Natural killer cell (primary cell): ENCODE results near the gene SHKBP1. TPM values are rescaled to one million over a fixed set of nuclear protein-coding genes. Genes with fewer than 3 reads are reported as not detected.

Experiments used
- ATAC-seq, 3 donors: fragments of 150-1000 bp in 2 of 3; fragments of 200-7000 bp in 1 of 3; cut with Tn5 transposase; 1 replicate in 1 of 3; 2 replicates in 2 of 3; pipeline ENCODE4 v1.10.0; 2021; ENCODE audit warnings: mild to moderate bottlenecking in 2 of 3, moderate library complexity in 2 of 3
- DNase-seq, 2 donors: peaks; one replicate each; pipeline versions ENCODE4 v3.0.0 to v3.0.0-alpha.2; 2013 to 2021; ENCODE audit warnings: mixed read lengths in 1 of 2
- H3K27ac ChIP-seq: one replicate; pipeline ENCODE4 v1.5.1; 2013; ENCODE audit warnings: mild to moderate bottlenecking, low read length
- H3K27me3 ChIP-seq: one replicate; pipeline ENCODE4 v1.6.1; 2013; ENCODE audit warnings: low read length; ENCODE audit not compliant: control insufficient read depth, insufficient read depth
- H3K36me3 ChIP-seq: one replicate; pipeline ENCODE4 v1.6.1; 2013; ENCODE audit warnings: low read length; ENCODE audit not compliant: control insufficient read depth, insufficient read depth
- H3K4me1 ChIP-seq: one replicate; pipeline ENCODE4 v1.6.1; 2013; ENCODE audit warnings: low read length; ENCODE audit not compliant: control insufficient read depth, insufficient read depth
- H3K4me3 ChIP-seq: one replicate; pipeline ENCODE4 v1.5.1; 2013; ENCODE audit warnings: low read length
- H3K9me3 ChIP-seq: one replicate; pipeline ENCODE4 v1.6.1; 2013; ENCODE audit warnings: low read length; ENCODE audit not compliant: control insufficient read depth, insufficient read depth
- H3K27ac Mint-ChIP-seq, 2 donors: one replicate each; pipeline ENCODE4 v1.8.0; 2022; ENCODE audit warnings: mild to moderate bottlenecking in 2 of 2, mixed read lengths in 2 of 2, moderate library complexity in 1 of 2
- H3K27me3 Mint-ChIP-seq, 2 donors: one replicate each; pipeline ENCODE4 v1.8.0; 2022; ENCODE audit warnings: low read depth in 2 of 2, mixed read lengths in 2 of 2
- H3K36me3 Mint-ChIP-seq: one replicate; pipeline ENCODE4 v1.8.0; 2022; ENCODE audit warnings: mixed read lengths
- H3K4me1 Mint-ChIP-seq, 2 donors: one replicate each; pipeline ENCODE4 v1.8.0; 2022; ENCODE audit warnings: mixed read lengths in 2 of 2
- H3K4me3 Mint-ChIP-seq: one replicate; pipeline ENCODE4 v1.8.0; 2022; ENCODE audit warnings: mild to moderate bottlenecking, moderate library complexity, mixed read lengths
- H3K9me3 Mint-ChIP-seq, 2 donors: one replicate each; pipeline ENCODE4 v1.8.0; 2022; ENCODE audit warnings: mixed read lengths in 2 of 2
- WGBS: methylation state at CpG from one replicate; pipeline ENCODE4 v1.1.7; 2013; ENCODE audit warnings: missing lambda C conversion rate; ENCODE audit not compliant: insufficient coverage; 5-methylcytosine and 5-hydroxymethylcytosine counted together
- intact Hi-C: fragments of 100-400 bp; cut with micrococcal nuclease; formaldehyde crosslinking; loops from one replicate; pipeline ENCODE4 v1.14.2; 2022
- total RNA-seq, 4 donors: library from RNA; stranded (reverse); fragments of 120-200 nt in 1 of 4; gene quantifications; one replicate each; pipeline versions ENCODE4 v1.2.3 to v1.2.4, GENCODE V29; 2013 to 2022
- TF ChIP-seq, protein P1 (sequence below): fragments of 200-600 bp; IDR thresholded peaks from one replicate; pipeline ENCODE4 v1.8.0; 2022; ENCODE audit warnings: antibody characterized with exemption

SHKBP1 gene
- total RNA-seq, 3 donors from 2014 or later (not counting 1 experiment from before 2014, with no cell fraction given): 209 to 224 (median 209) TPM

DNA sequence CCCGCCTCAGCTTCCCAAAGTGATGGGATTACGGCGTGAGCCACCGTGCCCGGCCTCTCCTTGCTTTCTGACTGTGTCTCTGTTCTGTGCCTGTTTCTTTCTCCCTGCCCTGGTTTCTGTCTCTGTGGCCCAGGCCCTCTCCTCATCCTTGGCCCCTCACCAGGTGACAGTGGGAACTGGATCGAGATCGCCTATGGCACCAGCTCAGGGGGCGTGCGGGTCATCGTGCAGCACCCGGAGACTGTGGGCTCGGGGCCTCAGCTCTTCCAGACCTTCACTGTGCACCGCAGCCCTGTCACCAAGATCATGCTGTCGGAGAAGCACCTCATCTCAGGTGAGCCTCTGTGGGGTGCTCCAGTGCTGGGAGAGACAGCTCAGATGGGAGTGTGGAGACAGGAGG, 9.9 kb downstream of the SHKBP1 start:
- H3K4me3 Mint-ChIP-seq: no peak overlapping the region
- H3K27me3 Mint-ChIP-seq: no peaks in the 10 kb centered on the region
- no peak overlapping the region for H3K4me3 ChIP-seq
- H3K4me1 ChIP-seq: no peaks in the 10 kb centered on the region
- no peaks in the 10 kb centered on the region for H3K9me3 ChIP-seq
- H3K27ac Mint-ChIP-seq: peak overlapping the region in 1 of 2 donors; percentile 76
- intact Hi-C loops: no loop called here
- peaks cover 0 to 38% of the 10 kb centered on the region in 2 donors for H3K4me1 Mint-ChIP-seq
- ATAC-seq (no peak), DNase-seq (no peak)
- H3K36me3 ChIP-seq: peaks cover 51% of the 10 kb centered on the region
- no peak overlapping the region for H3K27ac ChIP-seq
- 95% methylated on average over 14 of the region's 14 CpGs for WGBS
- TF ChIP-seq, protein P1, sequence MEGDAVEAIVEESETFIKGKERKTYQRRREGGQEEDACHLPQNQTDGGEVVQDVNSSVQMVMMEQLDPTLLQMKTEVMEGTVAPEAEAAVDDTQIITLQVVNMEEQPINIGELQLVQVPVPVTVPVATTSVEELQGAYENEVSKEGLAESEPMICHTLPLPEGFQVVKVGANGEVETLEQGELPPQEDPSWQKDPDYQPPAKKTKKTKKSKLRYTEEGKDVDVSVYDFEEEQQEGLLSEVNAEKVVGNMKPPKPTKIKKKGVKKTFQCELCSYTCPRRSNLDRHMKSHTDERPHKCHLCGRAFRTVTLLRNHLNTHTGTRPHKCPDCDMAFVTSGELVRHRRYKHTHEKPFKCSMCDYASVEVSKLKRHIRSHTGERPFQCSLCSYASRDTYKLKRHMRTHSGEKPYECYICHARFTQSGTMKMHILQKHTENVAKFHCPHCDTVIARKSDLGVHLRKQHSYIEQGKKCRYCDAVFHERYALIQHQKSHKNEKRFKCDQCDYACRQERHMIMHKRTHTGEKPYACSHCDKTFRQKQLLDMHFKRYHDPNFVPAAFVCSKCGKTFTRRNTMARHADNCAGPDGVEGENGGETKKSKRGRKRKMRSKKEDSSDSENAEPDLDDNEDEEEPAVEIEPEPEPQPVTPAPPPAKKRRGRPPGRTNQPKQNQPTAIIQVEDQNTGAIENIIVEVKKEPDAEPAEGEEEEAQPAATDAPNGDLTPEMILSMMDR: no peak
- H3K36me3 Mint-ChIP-seq: no peaks in the 10 kb centered on the region
- H3K27me3 ChIP-seq: no peaks in the 10 kb centered on the region
- no peaks in the 10 kb centered on the region for H3K9me3 Mint-ChIP-seq

DNA sequence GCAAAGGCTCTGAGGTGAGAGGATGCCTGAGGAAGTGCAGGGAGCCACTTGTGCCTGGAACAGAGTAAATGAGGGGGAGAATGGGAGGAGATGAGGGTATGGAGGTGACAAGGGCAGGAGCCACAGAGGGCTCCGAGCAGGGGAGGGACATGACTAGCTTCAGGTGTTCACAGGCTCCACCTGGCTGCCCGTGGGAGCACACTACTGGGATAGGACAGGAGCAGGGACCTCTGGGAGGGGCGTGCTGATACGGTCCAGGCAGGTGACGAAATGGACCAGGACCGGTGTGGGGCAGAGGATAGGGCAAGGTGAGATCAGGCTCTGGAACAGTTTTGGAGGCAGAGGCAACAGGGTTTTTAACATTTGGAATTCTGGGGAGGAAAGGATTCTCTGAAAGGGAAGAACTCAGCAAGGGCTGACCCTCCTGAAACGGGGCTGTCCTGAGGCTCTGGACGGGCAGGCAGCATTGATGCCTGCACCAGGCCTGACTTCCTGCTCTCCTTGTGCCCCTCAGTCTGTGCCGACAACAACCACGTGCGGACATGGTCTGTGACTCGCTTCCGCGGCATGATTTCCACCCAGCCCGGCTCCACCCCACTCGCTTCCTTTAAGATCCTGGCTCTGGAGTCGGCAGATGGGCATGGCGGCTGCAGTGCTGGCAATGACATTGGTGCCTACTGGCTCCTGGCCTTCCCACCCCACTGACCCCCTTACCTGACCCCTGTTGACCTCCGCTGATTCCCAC, 11.6 kb downstream of the SHKBP1 start:
- WGBS: 95% methylated on average over 19 of the region's 19 CpGs
- intact Hi-C loops: no loop called here
- H3K4me1 Mint-ChIP-seq: peaks cover 0 to 32% of the 10 kb centered on the region in 2 donors
- Histone ChIP-seq H3K4me3 (no peak overlapping the region), H3K4me1 (no peaks in the 10 kb centered on the region), H3K27ac (no peak overlapping the region), H3K36me3 (peaks cover 35% of the 10 kb centered on the region), H3K9me3 (no peaks in the 10 kb centered on the region), H3K27me3 (no peaks in the 10 kb centered on the region)
- no peaks in the 10 kb centered on the region for H3K9me3 Mint-ChIP-seq
- H3K36me3 Mint-ChIP-seq: no peaks in the 10 kb centered on the region
- no peak overlapping the region for H3K4me3 Mint-ChIP-seq
- ATAC-seq: no peak
- no peak overlapping the region for H3K27ac Mint-ChIP-seq
- no peak for DNase-seq
- no peaks in the 10 kb centered on the region for H3K27me3 Mint-ChIP-seq
- TF ChIP-seq, protein P1: no peak

DNA sequence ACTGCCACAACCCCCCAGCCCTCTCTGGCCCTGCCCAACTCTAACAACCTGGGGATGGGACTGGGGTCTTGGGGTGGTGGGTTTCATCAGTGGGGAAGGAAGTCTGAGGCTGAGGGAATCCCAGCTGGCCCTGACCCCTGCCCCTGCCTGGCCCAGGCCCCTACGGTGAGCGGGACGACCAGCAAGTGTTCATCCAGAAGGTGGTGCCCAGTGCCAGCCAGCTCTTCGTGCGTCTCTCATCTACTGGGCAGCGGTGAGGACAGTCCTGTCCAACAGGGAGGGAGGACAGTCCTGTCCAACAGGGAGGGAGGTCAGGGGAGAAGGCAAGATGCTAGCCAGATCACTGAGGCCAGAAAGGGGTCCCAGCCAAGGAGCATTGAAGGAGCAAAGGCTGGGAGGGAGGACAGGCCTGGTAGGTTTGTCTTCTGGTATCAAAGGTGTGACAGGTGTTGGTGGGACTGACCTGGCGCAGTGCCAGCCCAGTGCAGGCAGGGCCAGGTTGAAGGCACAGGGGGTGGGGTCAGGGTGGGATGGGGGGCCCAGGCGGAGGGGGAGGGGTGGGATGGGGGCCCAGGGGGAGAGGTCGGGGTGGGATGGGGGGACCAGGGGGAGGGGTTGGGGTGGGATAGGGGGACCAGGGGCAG, 12.4 kb downstream of the SHKBP1 start:
- H3K36me3 Mint-ChIP-seq: no peaks in the 10 kb centered on the region
- no peak overlapping the region for H3K4me3 Mint-ChIP-seq
- no peak overlapping the region for H3K27ac ChIP-seq
- H3K27me3 Mint-ChIP-seq: no peaks in the 10 kb centered on the region
- H3K9me3 Mint-ChIP-seq: no peaks in the 10 kb centered on the region
- H3K27me3 ChIP-seq: no peaks in the 10 kb centered on the region
- intact Hi-C loops: no loop called here
- peaks cover 0 to 34% of the 10 kb centered on the region in 2 donors for H3K4me1 Mint-ChIP-seq
- no peak for DNase-seq
- H3K9me3 ChIP-seq: no peaks in the 10 kb centered on the region
- ATAC-seq: no peak
- peaks cover 29% of the 10 kb centered on the region for H3K36me3 ChIP-seq
- H3K27ac Mint-ChIP-seq: peak overlapping the region in 1 of 2 donors; percentile 33
- H3K4me3 ChIP-seq: no peak overlapping the region
- TF ChIP-seq, protein P1: no peak
- 98% methylated on average over 6 of the region's 9 CpGs for WGBS
- no peaks in the 10 kb centered on the region for H3K4me1 ChIP-seq
